ENCODE data around the gene CCT7. TPM values are rescaled to one million over a fixed set of nuclear protein-coding genes. Genes with fewer than 3 reads are reported as not detected.

Gene CCT7
- total RNA-seq, 1 experiment from 2014 or later = 637 TPM

DNA sequence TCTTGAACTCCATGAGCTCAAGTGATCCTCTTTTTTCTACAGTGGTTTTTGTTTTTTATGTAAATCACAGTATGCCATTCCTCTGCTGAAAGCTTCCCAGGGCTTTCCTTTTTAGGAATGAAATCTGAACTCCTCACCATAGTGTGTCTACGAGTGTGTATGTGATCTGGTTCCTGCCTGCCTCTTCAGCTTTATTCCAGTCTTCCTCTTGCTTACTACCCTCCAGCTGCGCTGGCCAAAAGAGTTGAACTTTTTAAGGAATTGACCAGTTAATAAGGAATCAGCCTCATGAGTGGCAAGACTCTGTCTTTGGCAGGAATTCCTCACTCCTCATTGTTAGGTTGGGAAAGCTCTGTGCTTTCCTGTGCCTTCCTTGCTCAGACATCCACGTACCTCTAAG, 4.0 kb downstream of the CCT7 start:
- Histone ChIP-seq H3K27ac (ENCODE audit: low read depth, low read length) (no peak overlapping the region), H3K9ac (ENCODE audit: low read length) (no peak overlapping the region), H3K27me3 (ENCODE audit: insufficient read depth, low read length) (no peaks in the 10 kb centered on the region), H3K4me1 (ENCODE audit: control insufficient read depth in 1 of 2, insufficient read depth in 2 of 2, low read length in 2 of 2) (peaks cover 6 to 19% of the 10 kb centered on the region in 2 experiments; a peak in 3 of 4 replicates), H3K36me3 (ENCODE audit: control insufficient read depth in 1 of 2, insufficient read depth in 2 of 2, low read length in 2 of 2) (peaks cover 43 to 53% of the 10 kb centered on the region in 2 experiments), H3K9me3 (ENCODE audit: control insufficient read depth in 1 of 2, insufficient read depth in 1 of 2, low read depth in 1 of 2, low read length in 2 of 2) (no peaks in the 10 kb centered on the region), H3K79me2 (ENCODE audit: insufficient read depth, low read length) (peaks cover 93% of the 10 kb centered on the region), H3K4me3 (replicated peaks in 1 of 2; ENCODE audit: low read depth in 1 of 2, low read length in 2 of 2) (no peak overlapping the region), H3K9me2 (ENCODE audit: insufficient read depth) (no peaks in the 10 kb centered on the region), H3K4me2 (ENCODE audit: low read length) (no peak overlapping the region), H2AFZ (ENCODE audit: low read depth, low read length, poor library complexity, severe bottlenecking) (no peak overlapping the region), H4K20me1 (ENCODE audit: insufficient read depth) (peaks cover 33% of the 10 kb centered on the region; the same call in 1 of the 2 replicates)
- TF ChIP-seq CBX3 (IDR thresholded peaks at IDR 0.05; ENCODE audit: low read depth) (no peak), FOSL1 (IDR thresholded peaks at IDR 0.05; ENCODE audit: low read depth) (no peak), REST (IDR thresholded peaks at IDR 0.05; ENCODE audit: low read depth) (no peak), SIN3A (IDR thresholded peaks at IDR 0.05; ENCODE audit: low read depth) (no peak), EGR1 (IDR thresholded peaks at IDR 0.05; ENCODE audit: low read depth) (no peak), JUND (IDR thresholded peaks at IDR 0.05) (no peak), YY1 (IDR thresholded peaks at IDR 0.05; ENCODE audit: extremely low read depth, insufficient replicate concordance, low read depth, low read length) (no peak), CEBPB (IDR thresholded peaks at IDR 0.05; ENCODE audit: low read depth) (no peak), POLR2AphosphoS5 (IDR thresholded peaks at IDR 0.05; ENCODE audit: low read depth, low read length) (no peak), POLR2A (IDR thresholded peaks at IDR 0.05; ENCODE audit: borderline replicate concordance, extremely low read depth, insufficient read depth, insufficient read length) (no peak), ZNF274 (IDR thresholded peaks at IDR 0.05; ENCODE audit: low read depth, low read length) (no peak), ELF1 (IDR thresholded peaks at IDR 0.05; ENCODE audit: borderline replicate concordance, low read depth) (no peak), SP1 (IDR thresholded peaks at IDR 0.05; ENCODE audit: low read depth) (no peak), EZH2 (IDR thresholded peaks at IDR 0.05) (no peak), EZH2phosphoT487 (IDR thresholded peaks at IDR 0.05; ENCODE audit: borderline replicate concordance) (no peak)
- TF ChIP-seq, protein P1, sequence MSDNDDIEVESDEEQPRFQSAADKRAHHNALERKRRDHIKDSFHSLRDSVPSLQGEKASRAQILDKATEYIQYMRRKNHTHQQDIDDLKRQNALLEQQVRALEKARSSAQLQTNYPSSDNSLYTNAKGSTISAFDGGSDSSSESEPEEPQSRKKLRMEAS (IDR thresholded peaks at IDR 0.05) = no peak
- TF ChIP-seq, protein P2, sequence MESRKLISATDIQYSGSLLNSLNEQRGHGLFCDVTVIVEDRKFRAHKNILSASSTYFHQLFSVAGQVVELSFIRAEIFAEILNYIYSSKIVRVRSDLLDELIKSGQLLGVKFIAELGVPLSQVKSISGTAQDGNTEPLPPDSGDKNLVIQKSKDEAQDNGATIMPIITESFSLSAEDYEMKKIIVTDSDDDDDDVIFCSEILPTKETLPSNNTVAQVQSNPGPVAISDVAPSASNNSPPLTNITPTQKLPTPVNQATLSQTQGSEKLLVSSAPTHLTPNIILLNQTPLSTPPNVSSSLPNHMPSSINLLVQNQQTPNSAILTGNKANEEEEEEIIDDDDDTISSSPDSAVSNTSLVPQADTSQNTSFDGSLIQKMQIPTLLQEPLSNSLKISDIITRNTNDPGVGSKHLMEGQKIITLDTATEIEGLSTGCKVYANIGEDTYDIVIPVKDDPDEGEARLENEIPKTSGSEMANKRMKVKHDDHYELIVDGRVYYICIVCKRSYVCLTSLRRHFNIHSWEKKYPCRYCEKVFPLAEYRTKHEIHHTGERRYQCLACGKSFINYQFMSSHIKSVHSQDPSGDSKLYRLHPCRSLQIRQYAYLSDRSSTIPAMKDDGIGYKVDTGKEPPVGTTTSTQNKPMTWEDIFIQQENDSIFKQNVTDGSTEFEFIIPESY (IDR thresholded peaks at IDR 0.05; ENCODE audit: extremely low read depth, insufficient replicate concordance, low read length) = no peak
- TF ChIP-seq, protein P3, sequence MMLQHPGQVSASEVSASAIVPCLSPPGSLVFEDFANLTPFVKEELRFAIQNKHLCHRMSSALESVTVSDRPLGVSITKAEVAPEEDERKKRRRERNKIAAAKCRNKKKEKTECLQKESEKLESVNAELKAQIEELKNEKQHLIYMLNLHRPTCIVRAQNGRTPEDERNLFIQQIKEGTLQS (IDR thresholded peaks at IDR 0.05) = no peak
- TF ChIP-seq, protein P4, sequence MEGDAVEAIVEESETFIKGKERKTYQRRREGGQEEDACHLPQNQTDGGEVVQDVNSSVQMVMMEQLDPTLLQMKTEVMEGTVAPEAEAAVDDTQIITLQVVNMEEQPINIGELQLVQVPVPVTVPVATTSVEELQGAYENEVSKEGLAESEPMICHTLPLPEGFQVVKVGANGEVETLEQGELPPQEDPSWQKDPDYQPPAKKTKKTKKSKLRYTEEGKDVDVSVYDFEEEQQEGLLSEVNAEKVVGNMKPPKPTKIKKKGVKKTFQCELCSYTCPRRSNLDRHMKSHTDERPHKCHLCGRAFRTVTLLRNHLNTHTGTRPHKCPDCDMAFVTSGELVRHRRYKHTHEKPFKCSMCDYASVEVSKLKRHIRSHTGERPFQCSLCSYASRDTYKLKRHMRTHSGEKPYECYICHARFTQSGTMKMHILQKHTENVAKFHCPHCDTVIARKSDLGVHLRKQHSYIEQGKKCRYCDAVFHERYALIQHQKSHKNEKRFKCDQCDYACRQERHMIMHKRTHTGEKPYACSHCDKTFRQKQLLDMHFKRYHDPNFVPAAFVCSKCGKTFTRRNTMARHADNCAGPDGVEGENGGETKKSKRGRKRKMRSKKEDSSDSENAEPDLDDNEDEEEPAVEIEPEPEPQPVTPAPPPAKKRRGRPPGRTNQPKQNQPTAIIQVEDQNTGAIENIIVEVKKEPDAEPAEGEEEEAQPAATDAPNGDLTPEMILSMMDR (IDR thresholded peaks at IDR 0.05 in 2 of 3, conservative IDR thresholded peaks at IDR 0.05 in 1 of 3; ENCODE audit: borderline replicate concordance in 1 of 3, insufficient read depth in 1 of 3, low read depth in 2 of 3, low read length in 2 of 3) = no peak
- no peak for ATAC-seq
- POLR2A ChIA-PET = interaction anchor here (1.0 kb wide), 1 partner anchor 25 kb away, joined by 3 read pairs; no protein-coding TSS in a partner anchor
- RAD21 ChIA-PET (ENCODE audit: low non-redundant PET in 1 of 2, low total read pairs in 2 of 2, uncharacterized antibody in 2 of 2, unreplicated experiment in 2 of 2) = no interaction called here
- no peak for DNase-seq (ENCODE audit: low read depth, low spot score)
- intact Hi-C loops (cut with micrococcal nuclease) = loop anchor here (10.0 kb wide), 1 partner anchor 1217 kb away; the partner anchor contains the start of genes INO80B and WBP1
- no TSS peak for BruUV-seq (replicated peaks)
- CTCF ChIA-PET = no interaction called here

Data from HCT116 (cell line).